ENCODE data around the gene KMO.

Gene KMO

DNA sequence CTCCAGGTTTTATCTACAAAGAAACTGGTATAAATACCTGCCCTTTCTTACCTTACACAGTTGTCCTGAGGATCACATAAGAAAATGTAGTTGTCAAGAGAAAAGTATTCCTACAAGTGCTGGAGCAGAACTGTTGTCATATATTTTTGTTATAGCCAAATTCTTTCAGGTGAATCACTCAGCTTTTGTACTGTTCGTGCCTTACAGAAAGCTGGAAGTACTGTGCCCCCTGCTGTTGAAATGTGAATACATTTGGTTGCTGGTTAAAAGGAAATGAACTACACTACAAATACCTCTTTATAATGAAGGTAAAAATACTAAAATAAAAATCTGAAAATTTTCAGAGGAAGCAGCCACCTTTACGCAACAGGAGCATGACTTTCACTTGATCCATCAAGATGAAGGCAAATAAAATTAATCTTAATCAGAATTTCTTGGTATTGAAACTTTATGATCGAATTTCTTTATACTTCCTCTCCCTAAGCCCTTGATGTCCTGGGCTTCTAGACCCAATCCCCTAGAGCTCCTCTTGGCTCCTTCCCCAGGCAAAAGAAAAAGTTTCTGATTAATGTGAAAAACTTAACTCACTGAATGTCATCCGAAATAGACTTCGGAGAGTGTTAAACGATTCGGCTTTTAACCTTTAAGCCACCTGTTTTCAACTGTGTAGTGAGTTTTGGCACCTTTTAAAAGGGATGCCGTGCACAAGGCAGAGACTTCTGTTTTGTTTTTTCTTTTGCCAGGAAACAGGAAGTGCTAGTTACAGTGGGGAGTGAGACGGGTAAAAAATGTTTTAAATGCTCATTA is 95.5 kb downstream of the KMO start:
- DNase-seq (ENCODE audit: low read depth in 2 of 2), result no peak

DNA sequence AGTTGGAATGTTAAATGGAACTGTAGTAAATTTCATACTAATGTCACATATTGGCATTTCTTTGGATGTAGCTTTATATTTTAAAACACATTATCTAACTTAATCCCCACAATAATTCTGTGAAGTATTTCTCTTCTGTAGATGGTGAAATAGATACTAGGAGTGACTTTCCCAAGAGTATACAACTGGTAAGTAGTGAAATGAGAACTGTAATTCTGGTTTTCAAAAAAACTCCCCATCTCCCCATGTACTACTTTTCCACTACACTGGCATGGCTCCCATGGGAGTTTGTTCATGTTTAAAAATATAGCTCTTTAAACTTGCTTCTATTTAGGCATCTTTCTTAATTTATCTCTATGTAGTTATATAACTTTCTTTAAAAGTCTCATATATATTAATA is 97.8 kb downstream of the KMO start:
- DNase-seq (ENCODE audit: low read depth in 2 of 2), result no peak

DNA sequence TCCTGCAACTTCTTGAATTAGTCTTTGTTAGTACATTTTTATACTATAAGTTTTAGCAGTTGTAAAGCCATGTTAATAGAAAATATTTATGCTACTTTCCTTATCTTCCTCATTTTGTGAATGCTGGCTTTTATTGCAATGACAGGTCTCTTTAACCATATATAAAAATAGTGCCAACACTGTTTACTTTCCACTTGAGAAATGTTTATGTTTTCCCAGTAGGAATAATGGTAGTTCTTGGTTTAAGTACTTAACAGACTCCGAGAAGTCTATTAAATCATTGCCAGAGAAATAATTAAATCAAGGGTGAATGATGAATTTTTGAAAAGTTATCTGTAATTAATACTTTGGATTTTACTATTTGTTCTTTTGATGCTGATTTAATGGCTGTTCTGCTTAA is 98.3 kb downstream of the KMO start:
- no peak for DNase-seq (ENCODE audit: low read depth in 2 of 2)

DNA sequence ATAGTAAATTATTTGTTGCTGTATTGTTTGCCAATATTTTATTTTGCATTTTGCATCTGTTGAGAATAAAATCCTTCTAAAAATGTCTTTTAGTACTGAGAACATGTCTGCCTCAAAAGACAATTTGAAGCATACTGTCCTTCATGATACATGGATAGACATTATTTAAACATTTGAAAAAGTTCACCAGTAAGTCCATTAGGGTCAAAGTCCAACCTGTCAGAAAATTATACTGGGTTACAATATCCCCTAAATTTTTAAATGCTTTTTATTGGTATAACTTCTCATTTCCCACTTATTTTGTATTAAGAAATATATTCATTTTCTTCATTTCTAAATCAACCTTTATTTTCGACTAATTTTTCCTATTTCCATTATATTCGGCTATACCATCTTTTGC is 98.7 kb downstream of the KMO start:
- no peak for DNase-seq (ENCODE audit: low read depth in 2 of 2)

DNA sequence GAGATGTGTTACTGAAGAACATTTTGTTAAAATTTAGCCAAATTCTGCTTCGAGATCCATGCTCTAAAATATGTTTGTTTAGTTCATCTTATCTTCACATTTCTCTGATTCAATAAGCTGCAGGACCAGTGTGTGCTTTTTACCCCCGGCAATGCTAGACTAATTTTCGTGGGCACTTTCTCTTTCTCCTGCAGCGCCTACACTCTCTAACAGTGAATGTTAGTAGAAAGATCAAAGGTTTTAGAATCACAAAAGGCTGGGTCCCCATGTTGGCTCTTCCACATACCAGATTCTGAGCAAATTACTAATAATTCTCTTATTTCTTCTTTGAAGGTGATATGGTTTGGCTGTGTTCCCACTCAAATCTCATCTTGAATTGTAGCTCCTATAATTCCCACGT is 99.5 kb downstream of the KMO start:
- no peak for DNase-seq (ENCODE audit: low read depth in 2 of 2)

DNA sequence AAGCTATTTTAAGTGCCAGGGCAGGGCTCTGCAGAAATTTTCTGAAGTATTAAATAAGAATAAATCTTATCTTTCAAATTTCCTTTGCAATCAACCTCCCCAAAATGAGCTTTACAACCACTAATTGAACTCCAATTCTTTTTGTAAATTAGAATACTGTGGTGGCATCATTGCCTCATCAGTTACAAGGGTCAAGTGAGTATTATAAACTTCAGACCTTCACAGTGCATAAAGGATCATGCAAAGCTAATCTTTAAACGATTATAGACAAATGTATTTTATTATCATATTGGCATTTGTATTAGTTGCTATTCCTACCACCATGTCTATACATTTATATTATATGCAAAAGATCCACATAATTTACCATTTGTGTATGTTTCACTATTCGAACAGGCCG is 100.8 kb downstream of the KMO start:
- DNase-seq (ENCODE audit: low read depth in 2 of 2), result no peak

DNA sequence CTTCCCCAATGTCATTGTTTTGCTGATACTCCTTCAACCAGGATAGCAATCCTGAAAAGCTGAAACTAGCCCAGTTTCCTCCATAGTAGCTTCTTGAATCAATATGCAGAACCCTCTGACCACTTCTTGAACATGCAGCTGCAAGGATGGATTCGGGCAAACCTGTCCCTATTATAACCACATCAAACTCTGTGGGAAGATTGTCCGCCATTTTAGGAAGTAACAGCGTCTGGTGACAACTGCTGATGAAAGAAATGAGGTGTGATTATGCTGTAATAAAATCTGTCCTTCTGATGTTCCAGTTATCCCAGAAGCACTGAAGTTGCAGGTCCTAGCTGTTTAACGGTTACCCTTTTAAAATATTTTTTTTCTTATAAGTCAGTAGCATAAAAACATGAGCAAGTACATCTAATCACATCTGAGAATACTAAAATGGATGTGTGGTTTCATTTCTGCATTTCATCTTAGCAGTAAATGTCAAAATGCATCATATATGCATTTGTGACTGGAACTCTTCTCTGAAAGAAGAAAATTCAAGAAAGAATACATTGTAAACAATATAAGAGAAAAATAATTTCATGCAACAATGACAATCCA is 103.5 kb downstream of the KMO start:
- DNase-seq (ENCODE audit: low read depth in 2 of 2), result no peak

DNA sequence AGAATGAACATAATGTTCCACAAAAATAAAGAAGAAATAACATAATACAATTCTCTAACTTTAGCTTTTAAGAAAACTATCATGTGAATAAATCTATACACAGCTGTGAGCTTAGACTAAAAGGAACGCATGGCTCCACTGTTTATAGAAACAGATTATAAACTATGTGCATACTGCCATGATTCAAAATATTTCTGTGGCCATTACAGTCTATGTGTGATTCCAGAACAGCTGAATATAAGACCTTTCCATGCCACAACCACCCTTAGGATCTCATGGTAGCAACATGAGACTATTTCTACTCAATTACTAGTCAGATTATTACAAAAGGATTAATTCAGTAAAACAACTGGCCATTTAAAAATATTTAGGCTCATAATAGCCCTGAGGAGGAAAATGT is 104.1 kb downstream of the KMO start:
- DNase-seq (ENCODE audit: low read depth in 2 of 2), result no peak

DNA sequence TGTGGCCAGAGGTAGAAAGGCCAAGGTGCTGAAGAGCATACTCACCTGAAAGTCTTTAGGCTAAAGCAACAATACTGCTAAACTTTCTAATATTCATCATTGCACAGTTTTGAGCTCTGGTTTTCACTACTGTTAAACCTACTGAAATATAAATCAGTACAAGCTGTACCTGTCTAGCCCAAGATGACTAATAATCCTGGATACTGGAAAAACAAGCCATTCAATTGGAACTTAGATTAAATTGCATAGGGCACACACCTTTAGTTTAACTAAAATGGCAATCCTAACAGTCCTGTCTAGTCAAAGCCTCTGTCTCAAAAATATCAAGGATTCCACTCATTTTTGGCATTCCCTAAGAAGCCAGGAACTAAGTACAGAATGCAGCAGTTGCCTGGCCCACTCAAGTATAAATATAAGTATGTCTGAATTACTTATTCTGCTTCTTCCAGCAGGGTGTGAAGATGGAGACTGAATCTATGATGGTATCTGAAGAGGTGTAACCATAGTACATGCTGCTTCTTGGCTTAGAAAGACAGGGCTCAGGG is 104.9 kb downstream of the KMO start:
- DNase-seq (ENCODE audit: low read depth in 2 of 2), result no peak

DNA sequence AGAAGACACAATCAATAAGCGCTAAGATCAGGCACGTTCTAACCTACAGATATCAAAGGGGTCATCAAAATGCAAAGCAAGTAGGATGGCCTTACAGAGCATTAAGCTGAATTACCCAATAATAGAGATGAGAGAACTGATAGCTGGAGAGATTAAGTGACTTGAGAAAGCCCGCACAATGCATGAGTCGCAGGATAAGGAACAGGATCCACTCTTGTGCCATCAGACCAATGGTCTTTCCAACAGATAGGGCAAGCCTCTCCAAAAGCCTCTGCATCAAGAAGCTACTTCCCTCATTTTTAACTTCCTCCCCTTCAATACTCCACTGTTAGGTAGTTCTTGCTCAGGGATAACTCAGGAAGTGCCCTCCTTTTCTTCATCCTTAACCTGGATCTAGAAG is 105.4 kb downstream of the KMO start:
- DNase-seq (ENCODE audit: low read depth in 2 of 2), result no peak

DNA sequence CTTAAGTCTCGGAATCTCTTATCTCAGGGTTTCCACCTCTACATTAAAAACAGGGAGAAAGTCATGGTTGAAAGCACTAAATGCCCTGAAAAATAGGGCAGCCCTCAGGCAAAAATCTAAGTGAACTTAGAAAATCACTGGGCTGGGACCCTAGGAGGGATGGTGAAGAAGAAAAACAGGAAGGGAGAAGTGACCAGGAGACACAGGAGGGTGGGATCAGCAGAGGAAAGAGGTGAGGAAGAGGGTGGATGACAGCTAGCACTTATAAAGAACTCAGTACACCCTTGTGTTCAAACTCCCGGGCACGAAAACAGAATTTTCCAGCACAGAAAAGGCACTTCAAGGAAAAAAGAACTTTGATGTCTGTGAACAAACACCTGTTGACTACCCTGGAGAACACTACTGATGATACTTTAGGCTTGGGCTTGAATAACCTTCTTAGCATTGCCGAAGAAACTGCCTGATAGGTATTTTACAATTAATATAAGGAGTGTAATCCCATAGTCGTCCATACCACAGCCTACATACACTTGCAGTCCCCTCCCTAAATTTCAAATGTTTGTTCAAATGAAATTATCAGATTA is 106.0 kb downstream of the KMO start:
- DNase-seq (ENCODE audit: low read depth in 2 of 2), result no peak

DNA sequence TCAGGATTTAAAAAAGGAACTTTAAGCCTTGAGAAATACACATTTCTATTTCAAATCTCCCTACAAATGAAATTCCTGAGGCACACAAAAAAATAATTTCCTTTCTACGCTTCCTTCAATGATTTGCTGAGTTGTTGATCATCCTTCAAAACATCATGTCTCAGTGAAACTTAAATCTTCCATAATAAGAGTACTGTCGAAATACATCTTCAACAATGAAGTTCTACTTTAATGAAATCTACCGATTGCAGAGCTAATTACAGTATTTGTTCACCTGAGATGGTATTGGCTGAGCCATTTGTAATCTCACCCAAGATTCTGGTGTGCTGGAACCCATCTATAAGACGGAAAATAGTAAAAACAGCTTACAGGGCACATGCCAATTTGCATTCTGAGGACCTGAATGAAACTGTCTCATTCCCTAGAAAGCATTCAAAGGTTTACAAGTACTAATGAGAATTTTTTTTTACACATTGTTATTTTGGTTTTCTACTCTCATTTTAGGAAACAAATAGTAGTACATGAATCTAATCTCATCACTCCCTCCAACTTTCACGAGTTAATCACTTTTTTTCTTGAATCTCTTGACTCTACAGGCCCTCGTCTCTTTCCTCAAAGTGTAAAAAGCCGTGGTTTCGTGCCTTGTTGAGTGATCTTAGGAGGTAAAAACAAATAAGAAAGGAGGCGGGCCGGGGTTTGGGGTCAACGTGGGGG is 106.9 kb downstream of the KMO start:
- no peak for DNase-seq (ENCODE audit: low read depth in 2 of 2)

DNA sequence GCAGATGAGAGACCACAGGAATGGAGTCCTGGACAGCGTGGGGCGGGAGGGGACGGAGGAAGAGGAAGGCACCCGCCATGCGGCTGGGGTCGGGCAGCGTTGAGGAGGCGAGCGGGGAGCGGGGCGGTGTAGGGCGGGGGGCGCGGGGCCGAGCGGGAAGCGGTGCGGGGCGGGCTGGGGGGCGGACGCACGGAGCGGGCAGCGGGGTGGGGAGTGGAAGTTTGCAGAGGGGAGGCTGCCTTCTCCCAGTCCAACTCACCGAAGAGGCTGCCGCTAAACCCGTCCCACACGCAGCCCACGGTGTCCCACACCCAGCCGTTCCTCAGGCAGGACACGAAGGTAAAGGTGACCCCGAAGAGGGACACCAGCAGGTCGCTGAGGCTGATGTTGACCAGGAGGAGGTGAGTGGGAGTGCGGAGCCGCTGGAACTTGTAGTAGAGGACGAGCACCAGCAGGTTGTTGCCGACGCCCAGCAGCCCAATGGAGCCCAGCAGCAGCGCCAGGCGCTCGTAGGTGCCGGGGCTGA is 107.5 kb downstream of the KMO start:
- DNase-seq (ENCODE audit: low read depth in 2 of 2), result peak; percentile 11 to 20

DNA sequence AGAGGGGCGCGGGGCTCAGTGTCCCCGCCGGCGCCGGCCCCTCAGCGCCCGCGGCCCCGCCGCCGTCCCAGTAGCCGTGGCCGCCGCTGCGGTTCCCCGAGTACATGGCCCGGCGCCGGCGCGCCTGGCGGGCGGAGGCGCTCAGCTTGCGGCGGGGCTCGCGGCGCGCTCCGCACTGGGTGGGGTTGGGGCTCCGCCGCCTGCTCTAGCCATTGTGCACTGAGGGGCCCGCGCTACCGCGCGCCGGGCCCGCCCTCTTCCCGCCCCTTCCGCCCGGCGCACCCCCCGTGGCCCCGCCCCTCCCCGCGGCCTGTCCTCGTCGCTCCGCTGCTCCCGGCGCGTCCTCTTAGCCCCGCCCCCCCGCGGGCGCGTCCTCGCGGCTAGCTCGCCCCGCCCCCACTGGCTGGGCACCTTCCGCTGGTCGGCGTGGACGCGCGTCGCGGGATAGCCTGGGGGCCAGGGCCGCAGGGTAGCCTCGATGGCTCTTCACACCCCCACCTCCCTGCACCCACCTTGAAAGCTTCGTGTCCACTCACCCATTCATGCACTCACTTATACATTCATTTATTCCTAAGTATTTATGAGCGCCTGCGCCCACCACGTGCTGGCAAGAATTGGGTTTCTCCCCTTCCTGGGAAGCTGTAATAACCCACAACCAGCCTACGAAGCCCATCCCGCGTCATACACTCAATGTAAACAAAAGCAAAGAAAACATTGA is 108.1 kb downstream of the KMO start, which contains the start of the genes CHML and OPN3:
Gene CHML, minus strand, starts transcription at position 221 of the 718 bp plus-strand sequence. CDS start 4,603 bp downstream, outside the sequence.
Gene OPN3, minus strand, starts transcription at position 221 of the 718 bp plus-strand sequence. Its CDS starts 115 bp downstream, at position 106.
- peak; percentile 91 for DNase-seq (ENCODE audit: low read depth in 2 of 2)

DNA sequence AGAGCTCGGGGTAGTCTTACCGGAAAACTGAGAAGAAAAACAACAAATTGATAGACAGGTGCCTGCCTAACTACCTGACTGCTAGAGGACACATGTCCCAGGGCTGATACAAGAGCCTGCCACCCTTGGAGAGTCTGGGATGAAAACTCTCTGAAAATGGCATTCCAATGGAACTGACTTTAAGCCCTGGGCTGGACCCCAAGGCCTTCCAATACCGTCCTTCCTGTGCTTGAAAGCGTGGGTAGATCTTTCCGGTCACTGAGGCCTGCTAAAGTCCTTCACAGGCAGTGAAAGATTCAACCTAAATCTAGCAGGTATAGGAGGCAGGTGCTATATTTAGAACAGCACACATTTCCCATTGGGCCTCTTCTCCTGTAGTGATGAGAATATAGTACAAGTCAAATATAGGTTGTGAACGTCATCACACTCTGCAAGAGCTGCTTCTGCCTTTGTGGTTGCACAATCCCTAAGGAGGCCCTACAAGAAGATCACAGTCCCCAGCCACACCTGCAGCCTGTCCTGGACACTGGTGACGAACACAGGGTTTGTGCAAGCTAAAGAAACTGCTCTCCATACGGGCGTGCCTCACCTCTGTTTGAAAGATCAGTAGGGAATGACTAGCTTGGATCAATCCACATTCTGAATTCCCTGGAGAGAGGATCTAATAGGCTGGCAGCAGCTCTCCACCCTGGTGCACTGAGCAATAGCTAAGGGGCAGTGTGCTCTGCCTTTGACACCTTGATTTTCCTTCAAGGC is 108.9 kb downstream of the KMO start:
- no peak for DNase-seq (ENCODE audit: low read depth in 2 of 2)

DNA sequence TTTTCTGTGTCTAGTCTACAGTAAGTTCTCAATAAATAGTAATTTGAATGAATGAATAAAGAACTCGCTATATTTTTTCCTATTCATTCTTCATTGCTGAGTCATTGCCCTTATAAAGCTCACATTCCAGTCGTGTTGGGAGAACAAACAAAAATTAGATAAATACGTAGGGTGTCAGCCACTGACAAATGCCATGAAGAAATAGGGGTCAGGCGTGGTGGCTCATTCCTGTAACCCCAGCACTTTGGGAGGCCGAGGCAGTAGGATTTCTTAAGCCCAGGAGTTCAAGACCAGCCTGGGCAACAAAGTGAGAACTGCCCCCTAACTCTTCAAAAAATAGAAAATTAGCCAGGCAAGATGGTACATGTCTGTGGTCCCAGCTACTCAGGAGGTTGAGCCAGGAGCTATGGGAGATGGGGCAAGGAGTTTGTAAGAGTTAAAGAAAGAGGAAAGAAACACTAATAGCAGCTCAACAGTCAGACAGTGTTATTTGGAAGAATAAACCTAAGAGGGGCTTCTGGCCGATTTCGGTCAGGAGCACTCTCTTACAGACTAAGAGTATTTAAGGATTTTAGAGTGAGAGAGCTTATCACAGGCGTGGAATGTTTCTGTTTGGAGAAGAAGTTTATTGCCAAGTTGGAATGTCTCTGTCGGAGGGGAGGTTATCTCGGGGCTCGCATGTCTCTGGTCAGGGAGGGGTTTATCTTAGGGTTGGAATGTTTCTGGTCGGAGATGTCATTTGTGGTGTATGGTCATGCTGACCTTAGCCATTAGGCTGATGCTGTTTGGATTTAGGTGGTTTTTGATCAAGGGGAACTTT is 109.8 kb downstream of the KMO start:
- no peak for DNase-seq (ENCODE audit: low read depth in 2 of 2)

DNA sequence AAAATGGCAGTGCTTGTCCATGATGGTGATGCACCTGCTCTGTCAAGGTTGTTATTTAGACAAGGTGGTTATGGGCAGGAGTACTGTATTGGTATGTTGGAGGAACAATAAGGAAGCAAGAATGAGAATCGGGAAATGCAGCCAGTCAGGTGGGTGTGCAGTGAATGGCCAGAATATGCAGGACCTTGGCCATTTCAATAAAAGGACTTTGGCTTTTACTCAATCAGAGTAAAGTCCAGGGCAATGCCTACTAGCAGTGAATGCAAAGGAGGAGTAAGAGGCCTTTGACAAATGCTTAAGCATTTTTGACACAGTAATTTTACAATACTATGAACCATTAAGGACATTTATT is 110.4 kb downstream of the KMO start:
- DNase-seq (ENCODE audit: low read depth in 2 of 2), result no peak

DNA sequence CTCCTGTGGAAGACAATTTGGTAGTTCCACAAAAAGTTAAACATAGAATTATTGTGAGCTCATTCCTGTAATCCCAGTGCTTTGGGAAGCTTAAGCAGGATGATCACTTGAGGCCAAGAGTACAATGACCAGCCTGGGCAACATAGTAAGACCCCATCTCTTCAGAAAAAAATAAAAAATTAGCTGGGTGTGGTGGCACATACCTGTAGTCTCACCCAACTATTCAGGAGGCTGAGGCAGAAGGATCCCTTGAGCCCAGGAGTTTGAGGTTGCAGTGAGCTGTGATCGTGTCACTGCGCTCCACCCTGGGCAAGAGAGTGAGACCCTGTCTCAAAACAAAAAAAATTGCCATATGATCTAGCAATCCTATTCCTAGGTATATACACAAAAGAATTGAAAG is 112.1 kb downstream of the KMO start:
- DNase-seq (ENCODE audit: low read depth in 2 of 2), result no peak

DNA sequence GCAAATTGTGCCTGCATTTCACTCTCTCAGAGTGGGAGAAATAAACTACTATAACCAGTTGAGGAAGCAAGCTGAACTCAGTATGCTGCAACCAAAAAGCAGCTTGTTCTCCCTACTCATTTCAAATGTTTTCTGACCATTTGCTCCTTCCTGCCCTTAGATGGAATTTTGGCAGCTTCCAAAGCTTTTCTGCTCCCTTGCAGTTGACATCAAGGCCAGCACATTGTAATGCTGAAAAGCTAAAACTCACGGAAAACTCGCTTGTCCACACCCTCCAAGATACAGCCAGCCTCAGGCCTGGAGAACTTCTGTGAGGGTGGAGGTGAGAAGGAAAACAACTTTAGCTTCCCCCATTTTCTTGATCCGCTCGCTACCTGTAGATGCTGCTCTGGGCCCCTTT is 113.0 kb downstream of the KMO start:
- no peak for DNase-seq (ENCODE audit: low read depth in 2 of 2)

All from stimulated activated CD8-positive, alpha-beta memory T cell treated with anti-CD3 and anti-CD28 coated beads, Interleukin-15, amount 100 ng/mL, for 48 hours (primary cell).